GM12875 (cell line): ENCODE results near the gene ZNF787.
"Not testable (repeated sequence)": the region's sequence is repeated elsewhere in the genome, so short reads cannot be mapped to it uniquely, and the experiment has no call there.

Experiments
- H3K4me3 ChIP-seq: one replicate; pipeline ENCODE4 v1.5.1; 2011; ENCODE audit warnings: low read depth, low read length, control low read depth
- TF ChIP-seq, protein P1 (sequence below): IDR thresholded peaks from 2 replicates; pipeline ENCODE4 v1.5.1; 2011; ENCODE audit warnings: low read depth, mild to moderate bottlenecking, control low read depth, inconsistent platforms, low read length, moderate library complexity, borderline replicate concordance; ENCODE audit not compliant: insufficient read depth

The ZNF787 gene

DNA sequence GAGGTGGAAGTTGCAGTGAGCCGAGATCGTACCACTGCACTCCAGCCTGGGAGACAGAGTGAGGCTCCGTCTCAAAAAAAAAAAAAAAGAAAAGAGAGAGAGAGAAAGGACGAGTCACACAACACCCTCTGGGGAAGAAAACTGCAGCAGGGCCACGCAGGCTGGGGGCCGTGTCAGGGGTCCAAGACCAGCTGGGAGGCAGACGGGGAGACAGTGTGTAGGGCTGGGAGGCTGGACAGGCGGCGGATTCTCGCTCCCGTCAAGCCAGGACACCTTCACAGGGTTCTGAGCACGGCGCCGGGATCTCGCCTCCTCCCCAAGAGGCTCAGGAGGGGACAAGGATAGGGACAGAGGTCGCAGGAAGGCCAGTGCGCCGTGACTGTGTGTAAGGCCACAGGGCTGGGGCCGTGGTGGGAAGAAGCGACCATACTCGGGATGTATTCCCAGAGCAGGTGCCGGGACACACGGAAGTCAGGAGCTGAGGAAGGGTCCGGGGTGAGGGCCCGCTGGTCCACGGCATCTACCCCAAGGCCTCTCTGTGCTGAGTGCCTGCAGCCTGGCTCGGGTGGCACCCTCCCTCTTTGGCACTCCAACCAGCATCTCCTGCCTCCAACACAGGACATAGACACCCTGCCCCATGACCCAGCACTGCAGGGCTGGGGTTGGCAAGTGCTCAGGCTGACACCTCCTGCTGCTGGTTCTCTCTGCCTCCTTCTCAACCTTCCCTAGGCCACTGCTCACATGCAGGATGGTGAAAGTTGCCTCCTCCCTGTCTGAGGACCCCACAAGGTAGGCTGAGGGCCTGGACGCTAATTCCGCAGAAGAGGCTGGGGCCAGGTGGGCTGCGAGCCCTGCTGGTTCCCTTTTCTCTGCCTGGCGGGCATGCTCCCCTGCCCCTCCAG lies 21.2 kb downstream of the ZNF787 start:
- TF ChIP-seq, protein P1, sequence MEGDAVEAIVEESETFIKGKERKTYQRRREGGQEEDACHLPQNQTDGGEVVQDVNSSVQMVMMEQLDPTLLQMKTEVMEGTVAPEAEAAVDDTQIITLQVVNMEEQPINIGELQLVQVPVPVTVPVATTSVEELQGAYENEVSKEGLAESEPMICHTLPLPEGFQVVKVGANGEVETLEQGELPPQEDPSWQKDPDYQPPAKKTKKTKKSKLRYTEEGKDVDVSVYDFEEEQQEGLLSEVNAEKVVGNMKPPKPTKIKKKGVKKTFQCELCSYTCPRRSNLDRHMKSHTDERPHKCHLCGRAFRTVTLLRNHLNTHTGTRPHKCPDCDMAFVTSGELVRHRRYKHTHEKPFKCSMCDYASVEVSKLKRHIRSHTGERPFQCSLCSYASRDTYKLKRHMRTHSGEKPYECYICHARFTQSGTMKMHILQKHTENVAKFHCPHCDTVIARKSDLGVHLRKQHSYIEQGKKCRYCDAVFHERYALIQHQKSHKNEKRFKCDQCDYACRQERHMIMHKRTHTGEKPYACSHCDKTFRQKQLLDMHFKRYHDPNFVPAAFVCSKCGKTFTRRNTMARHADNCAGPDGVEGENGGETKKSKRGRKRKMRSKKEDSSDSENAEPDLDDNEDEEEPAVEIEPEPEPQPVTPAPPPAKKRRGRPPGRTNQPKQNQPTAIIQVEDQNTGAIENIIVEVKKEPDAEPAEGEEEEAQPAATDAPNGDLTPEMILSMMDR: no peak
- no peak overlapping the region for H3K4me3 ChIP-seq

DNA sequence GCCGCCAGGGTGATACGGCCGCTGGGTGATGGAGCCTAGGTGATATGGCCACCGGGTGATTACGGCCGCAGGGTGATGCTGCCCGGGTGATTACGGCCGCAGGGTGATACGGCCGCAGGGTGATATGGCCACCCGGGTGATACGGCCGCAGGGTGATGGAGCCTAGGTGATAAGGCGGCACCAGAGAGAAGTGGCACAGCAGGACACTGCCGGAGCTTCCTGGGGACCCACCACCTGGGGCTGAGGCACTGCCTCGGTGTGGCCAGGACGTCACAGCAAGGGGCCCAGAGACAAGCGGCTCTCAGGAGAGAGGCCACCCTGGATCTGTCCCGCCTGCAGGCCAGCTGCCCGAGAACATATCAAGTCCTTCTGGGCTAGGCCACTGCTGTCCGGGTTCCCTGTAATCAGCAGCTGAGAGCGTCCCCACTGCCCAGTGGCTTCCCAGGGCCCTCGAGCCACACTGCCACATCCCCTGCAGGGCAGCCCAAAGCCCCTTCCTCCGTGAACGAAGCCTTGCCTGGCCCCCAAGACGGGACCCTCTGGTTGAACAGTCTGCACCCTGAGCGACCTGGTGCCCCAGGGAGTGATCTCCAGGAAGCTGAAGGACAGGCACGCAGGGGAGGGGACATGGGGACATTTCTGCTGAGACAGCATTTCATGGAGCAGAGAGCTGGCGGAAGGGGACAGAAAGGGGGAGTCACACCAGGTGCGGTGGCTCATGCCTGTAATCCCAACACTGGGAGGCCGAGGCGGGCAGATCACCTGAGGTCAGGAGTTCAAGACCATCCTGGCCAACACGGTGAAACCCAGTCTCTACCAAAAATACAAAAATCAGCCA lies 22.1 kb downstream of the ZNF787 start:
- no peak overlapping the region for H3K4me3 ChIP-seq
- TF ChIP-seq, protein P1: no peak

DNA sequence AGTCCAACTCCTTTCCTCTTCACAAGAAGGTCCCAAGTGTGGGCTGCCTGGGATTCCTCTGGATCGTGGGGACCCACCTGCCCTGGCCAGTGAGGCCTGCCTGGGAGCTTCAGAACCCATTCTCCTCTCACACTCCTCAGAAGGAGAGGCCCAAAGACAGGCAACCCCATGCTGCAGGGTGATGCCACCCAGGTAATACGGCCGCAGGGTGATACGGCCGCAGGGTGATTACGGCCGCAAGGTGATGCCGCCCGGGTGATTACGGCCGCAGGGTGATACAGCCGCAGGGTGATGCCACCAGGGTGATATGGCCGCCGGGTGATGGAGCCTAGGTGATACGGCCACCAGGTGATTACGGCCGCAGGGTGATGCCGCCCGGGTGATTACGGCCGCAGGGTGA lies 22.9 kb downstream of the ZNF787 start:
- not testable (repeated sequence) for H3K4me3 ChIP-seq

DNA sequence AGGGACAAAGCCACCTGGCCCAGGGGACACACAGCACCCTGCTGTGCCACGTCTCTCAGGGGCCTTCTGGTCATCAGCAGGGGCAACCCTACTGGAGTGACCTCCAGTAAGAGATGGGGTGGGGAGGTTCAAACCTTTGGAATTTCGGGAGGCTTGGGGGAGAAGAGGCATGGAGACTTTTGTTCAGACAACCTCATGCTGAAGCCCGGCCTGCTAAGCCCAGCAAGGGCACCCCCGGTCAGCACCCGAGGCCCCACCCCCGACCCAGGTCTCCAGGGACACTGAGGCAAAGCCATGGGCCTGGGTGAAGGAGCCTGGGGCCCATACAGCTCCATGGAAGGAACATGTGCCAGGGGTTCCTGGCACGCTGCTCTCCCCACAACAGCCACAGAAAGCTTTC lies 23.3 kb downstream of the ZNF787 start:
- H3K4me3 ChIP-seq: no peak overlapping the region
- TF ChIP-seq, protein P1: no peak

DNA sequence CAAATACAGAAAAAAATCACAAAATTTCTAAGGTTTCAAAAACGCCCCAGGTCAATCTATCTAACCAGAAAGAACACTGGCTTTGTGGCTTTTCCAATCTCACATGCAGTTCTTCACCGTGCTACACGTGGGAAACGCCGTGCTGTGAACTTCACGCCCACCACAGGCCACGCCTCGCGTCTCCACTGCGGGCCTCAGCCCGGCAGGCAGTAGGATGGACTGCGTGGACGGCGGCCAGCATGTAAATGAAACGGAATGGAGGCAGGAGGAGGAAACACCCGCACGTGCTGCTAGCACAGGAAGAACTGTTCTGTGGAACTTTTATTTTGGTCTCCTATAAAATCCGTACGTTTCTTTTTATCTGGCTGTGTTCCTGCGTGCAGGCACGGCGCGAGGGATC lies 23.8 kb downstream of the ZNF787 start:
- H3K4me3 ChIP-seq: no peak overlapping the region
- TF ChIP-seq, protein P1: no peak

DNA sequence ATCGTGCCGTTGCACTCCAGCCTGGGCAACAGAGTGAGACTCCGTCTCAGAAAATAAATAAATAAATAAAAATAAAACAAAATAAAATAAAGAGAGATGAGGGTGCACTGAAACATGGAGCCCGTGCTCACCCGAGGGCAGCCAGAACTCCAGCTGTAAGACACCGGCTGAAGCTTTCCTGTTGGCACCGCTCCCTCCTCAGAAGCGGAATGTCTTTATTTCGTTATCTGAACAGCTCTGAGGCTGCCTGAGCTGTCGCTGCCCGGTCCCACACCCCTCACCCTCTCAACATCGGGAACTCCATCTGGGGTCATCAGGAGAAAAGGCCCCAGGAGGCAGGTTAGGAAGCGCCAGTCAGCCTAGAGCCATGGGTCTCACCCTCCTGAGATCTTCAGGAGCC lies 24.4 kb downstream of the ZNF787 start:
- H3K4me3 ChIP-seq: no peak overlapping the region
- TF ChIP-seq, protein P1: no peak

DNA sequence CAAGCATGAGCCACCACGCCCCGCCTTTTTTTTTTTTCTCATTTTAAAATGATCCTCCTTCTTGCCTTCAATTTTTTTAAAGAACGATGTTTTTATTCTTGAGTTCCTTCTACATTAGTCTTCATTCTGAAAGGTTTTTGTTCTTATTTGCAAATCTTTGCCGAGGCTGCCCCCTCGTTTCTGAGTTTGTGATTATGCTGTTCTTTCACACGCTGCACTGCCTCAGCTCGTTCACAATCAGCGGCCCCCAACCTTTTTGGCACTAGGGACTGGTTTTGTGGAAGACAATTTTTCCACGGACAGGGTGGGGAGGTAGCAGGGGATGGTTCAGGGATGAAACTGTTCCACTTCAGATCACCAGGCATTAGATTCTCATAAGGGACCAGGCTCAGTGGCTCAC lies 26.6 kb downstream of the ZNF787 start:
- TF ChIP-seq, protein P1: no peak
- H3K4me3 ChIP-seq: no peak overlapping the region
